ENCODE data around the gene MUC5B.

Gene MUC5B

DNA sequence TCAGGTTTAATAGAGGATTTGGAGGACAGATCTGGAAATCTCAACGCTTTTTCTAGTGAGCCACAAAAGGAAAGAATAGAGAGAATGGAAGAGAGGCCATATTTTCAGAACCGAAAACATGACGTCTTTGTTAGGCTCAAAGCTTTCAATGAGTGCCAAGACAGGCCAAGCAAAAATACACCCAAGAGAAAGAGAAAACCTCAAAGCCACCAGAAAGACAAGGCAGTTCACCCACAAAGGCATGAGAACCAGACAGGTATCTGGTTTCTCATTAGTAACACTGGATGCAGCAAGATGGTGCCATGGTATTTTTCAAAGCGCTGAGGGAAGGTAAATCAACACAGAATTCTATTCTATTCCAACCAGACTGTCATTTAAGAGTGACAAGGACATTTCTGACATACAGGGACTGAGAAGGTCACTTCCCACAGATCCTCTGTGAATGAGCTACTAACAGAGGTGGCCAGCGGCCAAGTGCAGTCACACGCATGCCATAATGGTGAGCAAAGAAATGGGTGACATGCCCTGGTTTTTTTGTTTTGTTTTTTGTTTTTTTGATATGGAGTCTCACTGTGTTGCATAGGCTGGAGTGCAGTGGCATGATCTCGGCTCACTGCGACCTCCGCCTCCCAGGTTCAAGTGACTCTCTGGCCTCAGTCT is 44.7 kb downstream of the MUC5B start:
- no peak for DNase-seq (ENCODE audit: low spot score)

- no peak for DNase-seq (ENCODE audit: low spot score)
Observed at GRCh38 chr11:1269957-1270356, 47.1 kb downstream of the MUC5B start.

GRCh38 chr11:1270476-1270875 is 47.6 kb downstream of the MUC5B start:
- no peak for DNase-seq (ENCODE audit: low spot score)

- no peak for DNase-seq (ENCODE audit: low spot score)
Observed at GRCh38 chr11:1271002-1271401, 48.1 kb downstream of the MUC5B start.

DNA sequence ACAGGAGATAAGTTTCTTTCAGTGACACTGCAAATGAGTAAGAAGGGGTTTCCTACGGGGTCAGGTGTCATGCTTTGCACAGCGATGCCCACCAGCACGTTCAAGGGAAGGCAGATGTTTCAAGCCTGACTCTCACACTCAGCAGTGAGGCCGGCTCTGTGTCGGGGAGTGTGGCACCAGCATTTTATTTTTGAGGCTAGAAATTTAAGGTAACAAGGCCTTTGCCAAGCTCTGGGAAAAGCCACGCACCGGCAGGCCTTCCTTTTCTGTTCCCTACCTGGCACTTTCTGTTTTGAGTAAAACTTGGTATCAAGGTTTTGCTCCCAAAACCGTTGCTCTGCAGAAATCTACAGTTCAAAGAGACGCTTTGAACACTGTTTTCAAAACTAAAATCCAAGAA is 48.5 kb downstream of the MUC5B start:
- no peak for DNase-seq (ENCODE audit: low spot score)

DNA sequence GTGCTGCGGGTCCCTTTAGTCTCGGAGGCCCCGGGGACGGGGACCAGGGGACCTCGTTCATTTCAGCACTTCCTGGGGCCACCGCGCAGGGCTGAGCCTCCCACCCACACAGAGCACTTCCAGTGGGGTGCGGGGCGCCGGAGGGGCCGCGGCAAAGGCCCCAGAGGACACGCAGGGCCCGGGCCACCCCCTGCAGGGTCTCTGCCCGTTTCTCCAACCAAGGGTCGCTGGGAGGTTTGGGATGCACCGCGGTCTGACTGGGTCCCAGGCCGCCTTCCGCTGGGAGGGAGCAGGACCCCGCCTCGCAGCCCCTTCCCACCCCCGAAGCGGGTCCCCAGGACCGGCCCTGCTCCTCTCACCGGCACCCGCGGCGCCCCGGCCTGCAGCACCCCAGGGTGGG is 49.1 kb downstream of the MUC5B start:
- no peak for DNase-seq (ENCODE audit: low spot score)

GRCh38 chr11:1272531-1272930 is 49.7 kb downstream of the MUC5B start:
- DNase-seq (ENCODE audit: low spot score): no peak

DNA sequence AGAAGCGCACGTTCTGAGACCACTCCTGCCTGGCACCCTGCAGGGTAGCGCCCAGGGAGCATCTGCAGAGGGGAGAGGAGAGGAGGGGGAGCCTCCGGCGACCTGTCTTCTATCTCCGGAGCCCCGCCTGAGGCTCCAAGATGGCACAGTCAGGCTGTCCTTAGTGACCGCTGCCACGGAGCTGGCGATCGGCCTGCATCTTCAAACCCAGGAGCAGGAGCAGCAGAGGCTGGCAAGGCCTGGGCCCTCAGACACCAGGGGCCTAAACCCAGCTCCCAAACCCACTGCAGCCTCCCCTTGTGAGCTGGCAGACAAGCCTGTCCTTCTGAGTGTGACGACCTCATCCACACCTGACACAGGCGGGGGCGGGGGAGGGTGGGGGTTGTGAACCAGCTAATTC is 51.6 kb downstream of the MUC5B start:
- DNase-seq (ENCODE audit: low spot score): no peak

GRCh38 chr11:1275021-1275420 is 52.2 kb downstream of the MUC5B start:
- no peak for DNase-seq (ENCODE audit: low spot score)

- no peak for DNase-seq (ENCODE audit: low spot score)
Observed at GRCh38 chr11:1276041-1276790, 53.4 kb downstream of the MUC5B start.

DNA sequence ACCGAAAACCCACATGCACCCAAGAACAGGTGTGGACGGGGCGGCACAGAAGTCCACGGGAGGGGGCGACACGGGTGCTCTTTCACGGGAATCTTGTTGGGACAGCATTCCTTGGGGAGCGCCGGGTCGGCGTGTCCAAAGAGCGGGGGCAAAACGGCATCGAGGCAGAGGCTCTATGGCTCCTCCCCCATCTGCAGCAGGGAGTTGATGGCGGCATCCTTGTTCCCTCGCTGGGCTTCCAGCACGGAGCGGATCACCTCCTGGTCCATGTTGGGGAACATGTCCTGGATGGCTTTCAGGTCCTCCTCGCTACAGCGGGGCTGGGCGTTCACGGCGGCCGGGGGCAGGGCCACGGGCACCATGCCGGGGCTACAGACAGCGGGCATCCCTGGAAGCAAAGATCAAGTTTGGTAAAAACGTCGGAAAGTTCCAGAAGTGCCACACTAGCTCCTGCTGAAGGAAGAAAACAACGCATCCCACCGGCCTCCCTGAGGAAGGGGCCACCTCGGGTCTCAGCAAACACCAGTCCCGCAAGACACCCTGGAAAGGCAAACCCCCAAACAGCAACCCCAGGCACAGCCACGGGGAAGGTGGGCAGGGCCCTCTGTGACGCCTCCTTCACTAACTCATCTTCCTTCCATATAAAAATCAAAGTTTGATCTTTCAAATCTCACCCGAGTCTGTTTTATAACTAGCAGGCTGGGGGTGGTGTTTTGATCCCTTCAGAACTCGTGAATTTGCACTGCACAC is 54.2 kb downstream of the MUC5B start:
- no peak for DNase-seq (ENCODE audit: low spot score)

DNA sequence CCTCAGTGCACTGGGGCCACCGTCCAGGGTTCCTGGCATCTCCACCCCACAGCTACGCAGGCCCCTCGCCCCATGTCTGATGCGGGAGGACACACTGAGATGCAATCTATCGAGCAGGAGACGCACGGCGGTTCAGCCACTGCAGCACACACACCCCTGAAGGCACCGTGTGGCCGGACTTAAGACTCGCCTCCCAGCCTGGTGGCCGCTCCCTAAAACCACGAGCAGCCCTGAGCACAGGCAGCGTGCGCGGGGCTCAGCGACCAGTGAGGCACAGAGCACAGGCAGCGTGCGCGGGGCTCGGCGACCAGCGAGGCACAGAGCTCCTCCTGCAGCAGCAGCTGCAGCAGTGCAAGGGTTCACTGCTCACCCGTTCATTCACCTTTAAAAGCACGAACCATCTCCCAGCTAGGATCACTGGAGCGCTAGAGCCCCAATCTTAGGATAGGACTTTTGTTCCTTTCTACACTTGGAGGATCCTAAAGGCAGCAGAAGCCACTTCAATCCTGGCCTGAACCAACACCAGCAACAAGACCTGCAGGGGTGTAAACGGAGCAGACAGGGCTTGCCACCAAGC is 55.2 kb downstream of the MUC5B start:
- no peak for DNase-seq (ENCODE audit: low spot score)

GRCh38 chr11:1278766-1279673 is 56.2 kb downstream of the MUC5B start:
- no peak for DNase-seq (ENCODE audit: low spot score)

- DNase-seq (ENCODE audit: low spot score): no peak
Observed at GRCh38 chr11:1279674-1280055, 56.8 kb downstream of the MUC5B start.

GRCh38 chr11:1280116-1281035 is 57.5 kb downstream of the MUC5B start:
- DNase-seq (ENCODE audit: low spot score): no peak

GRCh38 chr11:1281326-1281973 is 58.6 kb downstream of the MUC5B start:
- no peak for DNase-seq (ENCODE audit: low spot score)

- peak; percentile 53 for DNase-seq (ENCODE audit: low spot score)
Observed at GRCh38 chr11:1281974-1282365, 59.1 kb downstream of the MUC5B start.

DNA sequence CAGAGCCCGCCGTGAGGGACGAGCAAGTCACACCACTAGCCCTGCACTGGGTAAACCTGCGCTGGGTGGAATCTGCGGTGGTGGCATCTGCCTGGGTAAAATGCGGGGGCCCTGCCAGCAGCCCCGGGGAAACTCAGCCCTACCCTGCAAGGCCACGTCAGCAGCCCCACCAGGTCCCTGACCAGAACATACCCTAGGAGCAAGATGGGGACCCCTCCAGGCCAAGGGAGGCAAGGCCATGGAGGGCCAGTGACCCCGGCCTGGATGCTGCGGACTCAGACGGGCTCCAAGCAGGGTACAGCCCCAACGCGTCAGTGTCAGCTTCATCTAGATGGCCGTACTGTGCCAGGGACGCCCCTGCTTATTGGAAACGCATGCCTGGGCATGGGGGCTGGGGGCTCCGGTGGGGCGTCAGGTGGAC is 60.2 kb downstream of the MUC5B start:
- DNase-seq (ENCODE audit: low spot score): no peak

GRCh38 chr11:1283906-1284305 is 61.0 kb downstream of the MUC5B start:
- DNase-seq (ENCODE audit: low spot score): no peak

- DNase-seq (ENCODE audit: low spot score): no peak
Observed at GRCh38 chr11:1285316-1285744, 62.5 kb downstream of the MUC5B start.

All from kidney capillary endothelial cell (primary cell).